Dedifferentiated amniotic fluid mesenchymal stem cell (primary cell): ENCODE data around the gene SMIM43.

Experiments used
- DNase-seq: peaks from one replicate; pipeline ENCODE4 v3.0.0-alpha.2; 2016; ENCODE audit errors: extremely low spot score

The SMIM43 gene

GRCh38 chr4:121764702-121765367, at the start of gene SMIM43:
SMIM43 (minus strand) TSS chr4:121765164; CDS start chr4:121765105, 59 bp downstream.
- no peak for DNase-seq

- DNase-seq, result no peak
Observed at GRCh38 chr4:121814756-121815155, 49.8 kb upstream of the SMIM43 start.

GRCh38 chr4:121811122-121811521, 46.2 kb upstream of the SMIM43 start:
- DNase-seq, result no peak

GRCh38 chr4:121806411-121806810, 41.4 kb upstream of the SMIM43 start:
- no peak for DNase-seq

- no peak for DNase-seq
Observed at GRCh38 chr4:121801715-121802075, 36.7 kb upstream of the SMIM43 start.

GRCh38 chr4:121800961-121801714, 36.2 kb upstream of the SMIM43 start, which contains the start of gene EXOSC9:
EXOSC9 (plus strand) TSS chr4:121801323; CDS start chr4:121801425, 102 bp downstream.
- peak; percentile 94 for DNase-seq

GRCh38 chr4:121800638-121800960, 35.6 kb upstream of the SMIM43 start:
- DNase-seq, result no peak

GRCh38 chr4:121799867-121800501, 35.0 kb upstream of the SMIM43 start:
- no peak for DNase-seq

GRCh38 chr4:121799208-121799823, 34.4 kb upstream of the SMIM43 start:
- no peak for DNase-seq

GRCh38 chr4:121796283-121796682, 31.3 kb upstream of the SMIM43 start:
- DNase-seq, result no peak

- no peak for DNase-seq
Observed at GRCh38 chr4:121794505-121795188, 29.7 kb upstream of the SMIM43 start.

- no peak for DNase-seq
Observed at GRCh38 chr4:121792966-121793365, 28.0 kb upstream of the SMIM43 start.

GRCh38 chr4:121791481-121791880, 26.5 kb upstream of the SMIM43 start:
- DNase-seq, result peak; percentile 61

GRCh38 chr4:121790976-121791375, 26.0 kb upstream of the SMIM43 start:
- DNase-seq, result no peak

GRCh38 chr4:121789960-121790829, 25.2 kb upstream of the SMIM43 start:
- DNase-seq, result peak; percentile 75

GRCh38 chr4:121789455-121789854, 24.5 kb upstream of the SMIM43 start:
- DNase-seq, result no peak

GRCh38 chr4:121788896-121789295, 23.9 kb upstream of the SMIM43 start:
- no peak for DNase-seq

- no peak for DNase-seq
Observed at GRCh38 chr4:121786221-121786620, 21.3 kb upstream of the SMIM43 start.

- peak; percentile 24 for DNase-seq
Observed at GRCh38 chr4:121785479-121785878, 20.5 kb upstream of the SMIM43 start.

- peak; percentile 93 for DNase-seq
Observed at GRCh38 chr4:121784975-121785374, 20.0 kb upstream of the SMIM43 start.

GRCh38 chr4:121784401-121784800, 19.4 kb upstream of the SMIM43 start:
- no peak for DNase-seq
